RWPE2 (cell line): Measurements from ENCODE around the gene C6orf47.
A peak's percentile ranks its signal among the peaks of the same experiment; 100 is the strongest.

Experiments
- ATAC-seq: fragments of 200-7000 bp; cut with Tn5 transposase; 3 replicates; pipeline ENCODE4 v1.9.1; 2021; ENCODE audit warnings: low read depth
- DNase-seq: peaks from one replicate; pipeline ENCODE4 v3.0.0-alpha.2; 2020; ENCODE audit warnings: low spot score
- H3K27ac ChIP-seq: fragments of 450-650 bp; 2 replicates; pipeline ENCODE4 v1.5.1; 2017; ENCODE audit warnings: mild to moderate bottlenecking; ENCODE audit not compliant: poor library complexity, severe bottlenecking
- H3K27me3 ChIP-seq: fragments of 250-450 bp; sonication (Bioruptor Pico); 2 replicates; pipeline ENCODE4 v1.5.1; 2021; ENCODE audit warnings: mild to moderate bottlenecking, moderate library complexity; ENCODE audit not compliant: insufficient read depth, poor library complexity, severe bottlenecking
- H3K36me3 ChIP-seq: fragments of 250-450 bp; sonication (Bioruptor Pico); 2 replicates; pipeline ENCODE4 v1.5.1; 2020; ENCODE audit warnings: low read depth, mild to moderate bottlenecking, moderate library complexity
- H3K4me1 ChIP-seq: fragments of 250-450 bp; sonication (Bioruptor Pico); 2 replicates; pipeline ENCODE4 v1.5.1; 2021; ENCODE audit warnings: mild to moderate bottlenecking, moderate library complexity; ENCODE audit not compliant: insufficient read depth, poor library complexity, severe bottlenecking
- H3K4me3 ChIP-seq: fragments of 250-450 bp; sonication (Bioruptor Pico); 2 replicates; pipeline ENCODE4 v1.5.1; 2021; ENCODE audit warnings: mild to moderate bottlenecking, moderate library complexity; ENCODE audit not compliant: severe bottlenecking
- H3K9me3 ChIP-seq: fragments of 250-450 bp; sonication (Bioruptor Pico); 2 replicates; pipeline ENCODE4 v1.5.1; 2021; ENCODE audit warnings: mild to moderate bottlenecking, moderate library complexity; ENCODE audit not compliant: severe bottlenecking
- CTCF ChIP-seq: fragments of 450-650 bp; IDR thresholded peaks from one replicate; pipeline ENCODE4 v1.5.1; 2017; ENCODE audit warnings: mild to moderate bottlenecking, moderate library complexity; ENCODE audit not compliant: poor library complexity, severe bottlenecking

Gene C6orf47

GRCh38 chr6:31691564-31692108, 31.1 kb upstream of the C6orf47 start:
- Histone ChIP-seq H3K27ac (no peak overlapping the region), H3K4me1 (no peaks in the 10 kb centered on the region), H3K9me3 (no peaks in the 10 kb centered on the region), H3K36me3 (peaks cover 42% of the 10 kb centered on the region), H3K4me3 (no peak overlapping the region), H3K27me3 (no peaks in the 10 kb centered on the region)
- no peak for TF ChIP-seq CTCF
- no peak for ATAC-seq
- no peak for DNase-seq

- no peak for DNase-seq
- H3K27me3 ChIP-seq = no peaks in the 10 kb centered on the region
- no peaks in the 10 kb centered on the region for H3K4me1 ChIP-seq
- no peak for ATAC-seq
- no peak for TF ChIP-seq CTCF
- H3K9me3 ChIP-seq = no peaks in the 10 kb centered on the region
- no peak overlapping the region for H3K27ac ChIP-seq
- H3K36me3 ChIP-seq = peaks cover 42% of the 10 kb centered on the region
- no peak overlapping the region for H3K4me3 ChIP-seq
Observed at GRCh38 chr6:31691078-31691463, 30.5 kb upstream of the C6orf47 start.

GRCh38 chr6:31690231-31691077, 29.9 kb upstream of the C6orf47 start:
- H3K27me3 ChIP-seq = no peaks in the 10 kb centered on the region
- H3K4me3 ChIP-seq = no peak overlapping the region
- ATAC-seq (no peak), DNase-seq (no peak)
- no peak overlapping the region for H3K27ac ChIP-seq
- no peak for TF ChIP-seq CTCF
- H3K9me3 ChIP-seq = no peaks in the 10 kb centered on the region
- no peaks in the 10 kb centered on the region for H3K4me1 ChIP-seq
- H3K36me3 ChIP-seq = peaks cover 38% of the 10 kb centered on the region

GRCh38 chr6:31689249-31690110, 28.9 kb upstream of the C6orf47 start:
- no peaks in the 10 kb centered on the region for H3K27me3 ChIP-seq
- peak; percentile 23 for TF ChIP-seq CTCF
- ATAC-seq (no peak), DNase-seq (no peak)
- H3K4me1 ChIP-seq = no peaks in the 10 kb centered on the region
- peaks cover 31% of the 10 kb centered on the region for H3K36me3 ChIP-seq
- no peaks in the 10 kb centered on the region for H3K9me3 ChIP-seq
- no peak overlapping the region for H3K4me3 ChIP-seq
- no peak overlapping the region for H3K27ac ChIP-seq
